Measurements from ENCODE around the gene PHF20. TPM values are rescaled to one million over a fixed set of nuclear protein-coding genes. Genes with fewer than 3 reads are reported as not detected.

Gene PHF20
- total RNA-seq, 1 donor from 2014 or later: 37.6 TPM

DNA sequence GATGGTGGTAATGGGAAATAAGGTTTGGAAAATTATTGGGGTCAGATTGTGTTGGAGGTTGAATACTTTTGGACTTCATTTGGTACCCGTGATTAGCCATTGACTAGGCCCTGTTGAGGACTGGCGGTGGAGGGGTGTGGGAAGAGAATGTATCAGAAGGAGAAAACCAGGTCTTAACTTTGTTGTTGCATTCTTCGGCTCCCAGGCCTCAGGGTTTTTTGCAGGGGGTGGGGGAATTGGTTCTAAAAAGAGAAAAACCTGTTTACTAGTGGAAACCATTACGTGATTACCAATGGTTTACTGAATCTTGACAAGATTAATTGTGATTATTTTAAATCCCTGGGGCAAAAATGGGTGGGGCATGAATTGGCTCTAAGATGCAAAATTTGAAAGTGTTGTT is 85.1 kb downstream of the PHF20 start:
- TF ChIP-seq, protein P1, sequence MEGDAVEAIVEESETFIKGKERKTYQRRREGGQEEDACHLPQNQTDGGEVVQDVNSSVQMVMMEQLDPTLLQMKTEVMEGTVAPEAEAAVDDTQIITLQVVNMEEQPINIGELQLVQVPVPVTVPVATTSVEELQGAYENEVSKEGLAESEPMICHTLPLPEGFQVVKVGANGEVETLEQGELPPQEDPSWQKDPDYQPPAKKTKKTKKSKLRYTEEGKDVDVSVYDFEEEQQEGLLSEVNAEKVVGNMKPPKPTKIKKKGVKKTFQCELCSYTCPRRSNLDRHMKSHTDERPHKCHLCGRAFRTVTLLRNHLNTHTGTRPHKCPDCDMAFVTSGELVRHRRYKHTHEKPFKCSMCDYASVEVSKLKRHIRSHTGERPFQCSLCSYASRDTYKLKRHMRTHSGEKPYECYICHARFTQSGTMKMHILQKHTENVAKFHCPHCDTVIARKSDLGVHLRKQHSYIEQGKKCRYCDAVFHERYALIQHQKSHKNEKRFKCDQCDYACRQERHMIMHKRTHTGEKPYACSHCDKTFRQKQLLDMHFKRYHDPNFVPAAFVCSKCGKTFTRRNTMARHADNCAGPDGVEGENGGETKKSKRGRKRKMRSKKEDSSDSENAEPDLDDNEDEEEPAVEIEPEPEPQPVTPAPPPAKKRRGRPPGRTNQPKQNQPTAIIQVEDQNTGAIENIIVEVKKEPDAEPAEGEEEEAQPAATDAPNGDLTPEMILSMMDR (conservative IDR thresholded peaks at IDR 0.05): no peak
- Mint-ChIP-seq H3K9me3 (no peaks in the 10 kb centered on the region), H3K4me3 (peak overlapping the region; percentile 55), H3K27me3 (no peaks in the 10 kb centered on the region), H3K36me3 (peaks cover 31% of the 10 kb centered on the region), H3K4me1 (ENCODE audit: unreplicated experiment) (peaks cover 10% of the 10 kb centered on the region), H3K27ac (peak overlapping the region; percentile 92)
- DNase-seq (ENCODE audit: extremely low spot score, unreplicated experiment): no peak

DNA sequence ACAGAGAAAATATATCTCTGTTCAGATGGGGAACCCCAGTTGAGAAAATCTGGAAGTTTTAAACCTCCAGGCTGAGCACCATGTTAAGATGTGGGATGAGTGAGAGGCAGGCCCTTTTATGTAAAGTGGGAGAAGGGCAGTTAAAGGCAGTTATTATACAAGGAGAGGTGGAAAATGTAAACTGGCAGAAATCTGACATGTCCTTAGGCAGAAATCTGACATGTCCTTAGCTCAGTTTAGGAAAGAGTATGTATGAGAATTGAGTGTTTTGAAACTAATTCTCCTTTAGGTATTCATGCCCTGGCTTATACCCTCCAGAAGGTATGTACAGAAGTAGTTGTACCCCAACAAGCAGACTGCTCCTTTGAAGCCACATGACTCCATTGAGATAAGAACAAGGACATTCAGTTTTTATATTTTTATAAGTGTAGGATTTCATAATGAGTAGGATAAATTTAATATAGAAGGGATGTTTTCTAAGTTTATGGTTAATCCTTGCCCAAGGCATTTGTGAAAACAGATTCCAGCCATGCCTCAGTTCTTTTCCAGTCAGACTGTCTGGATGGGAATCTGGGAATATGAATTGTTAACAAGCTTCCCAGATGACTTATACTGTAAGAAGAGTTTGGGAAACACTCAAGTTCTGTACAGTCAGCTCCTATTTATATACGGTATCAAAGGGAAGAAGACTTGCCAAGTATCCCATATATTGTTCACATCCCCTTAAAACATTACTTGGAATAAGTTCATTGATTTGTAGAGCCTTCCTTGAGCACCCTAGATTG is 94.8 kb downstream of the PHF20 start:
- Mint-ChIP-seq H3K9me3 (no peaks in the 10 kb centered on the region), H3K36me3 (peaks cover 12% of the 10 kb centered on the region), H3K4me3 (no peak overlapping the region), H3K27me3 (no peaks in the 10 kb centered on the region), H3K27ac (no peak overlapping the region), H3K4me1 (ENCODE audit: unreplicated experiment) (no peaks in the 10 kb centered on the region)
- DNase-seq (ENCODE audit: extremely low spot score, unreplicated experiment): no peak
- TF ChIP-seq, protein P1 (conservative IDR thresholded peaks at IDR 0.05): no peak

DNA sequence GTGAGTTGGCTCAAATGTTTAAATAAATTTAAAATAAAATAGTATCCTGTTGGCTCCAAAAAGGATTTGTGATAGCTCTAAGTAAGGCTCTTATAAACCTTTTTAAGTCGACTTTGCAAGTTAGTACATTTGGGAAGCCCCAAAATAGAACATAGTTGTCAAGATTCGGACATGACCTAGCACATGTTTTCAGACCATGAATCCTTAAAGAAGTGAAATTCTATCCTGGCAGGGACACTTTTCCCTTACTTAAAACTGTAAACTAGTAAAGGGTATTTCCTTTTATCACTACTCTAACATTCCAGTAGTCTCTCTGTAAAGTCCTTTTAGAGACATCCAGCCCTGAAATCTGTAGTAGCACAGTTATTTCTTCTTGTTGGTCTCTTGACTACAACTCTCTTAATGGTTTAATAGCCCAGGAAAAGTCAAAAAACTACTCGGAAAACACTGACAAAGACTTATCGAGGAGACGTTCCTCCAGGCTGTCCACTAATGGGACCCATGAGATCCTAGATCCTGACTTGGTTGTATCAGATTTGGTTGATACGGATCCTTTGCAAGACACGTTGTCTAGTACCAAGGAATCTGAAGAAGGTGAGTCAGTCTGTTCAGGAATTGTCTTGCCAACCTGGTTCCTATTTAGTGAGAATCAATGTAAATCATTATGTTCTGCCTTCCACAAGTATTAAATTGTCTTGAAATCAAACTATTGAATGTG is 98.9 kb downstream of the PHF20 start:
- H3K4me1 Mint-ChIP-seq (ENCODE audit: unreplicated experiment): peaks cover 5% of the 10 kb centered on the region
- no peaks in the 10 kb centered on the region for H3K9me3 Mint-ChIP-seq
- no peaks in the 10 kb centered on the region for H3K27me3 Mint-ChIP-seq
- H3K4me3 Mint-ChIP-seq: no peak overlapping the region
- peak overlapping the region; percentile 64 for H3K27ac Mint-ChIP-seq
- H3K36me3 Mint-ChIP-seq: peaks cover 21% of the 10 kb centered on the region
- no peak for DNase-seq (ENCODE audit: extremely low spot score, unreplicated experiment)
- TF ChIP-seq, protein P1 (conservative IDR thresholded peaks at IDR 0.05): no peak

DNA sequence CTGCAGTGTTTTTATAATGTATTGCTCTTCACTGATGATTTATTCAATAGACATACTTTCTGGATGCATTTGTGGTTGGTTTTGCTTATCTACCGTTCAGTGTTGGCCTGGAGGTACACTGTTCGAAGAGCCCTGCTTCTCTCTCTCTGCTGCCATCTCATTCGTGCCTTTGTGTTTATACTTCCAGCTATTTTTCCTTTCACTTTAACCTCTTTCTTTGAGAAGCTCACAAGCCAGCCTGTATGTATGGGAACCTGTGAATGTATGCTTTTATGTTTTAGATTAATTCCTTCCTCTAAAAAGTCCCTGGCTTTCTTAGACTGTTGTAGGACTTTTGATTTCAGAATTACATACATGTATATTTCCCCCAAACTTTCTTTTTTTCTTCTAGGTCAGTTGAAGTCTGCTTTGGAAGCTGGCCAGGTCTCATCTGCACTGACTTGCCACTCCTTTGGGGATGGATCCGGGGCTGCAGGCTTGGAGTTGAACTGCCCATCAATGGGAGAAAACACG is 99.5 kb downstream of the PHF20 start:
- H3K9me3 Mint-ChIP-seq: no peaks in the 10 kb centered on the region
- TF ChIP-seq, protein P1 (conservative IDR thresholded peaks at IDR 0.05): no peak
- no peaks in the 10 kb centered on the region for H3K27me3 Mint-ChIP-seq
- H3K4me3 Mint-ChIP-seq: no peak overlapping the region
- peaks cover 8% of the 10 kb centered on the region for H3K4me1 Mint-ChIP-seq (ENCODE audit: unreplicated experiment)
- peak overlapping the region; percentile 64 for H3K27ac Mint-ChIP-seq
- H3K36me3 Mint-ChIP-seq: peaks cover 21% of the 10 kb centered on the region
- DNase-seq (ENCODE audit: extremely low spot score, unreplicated experiment): no peak

DNA sequence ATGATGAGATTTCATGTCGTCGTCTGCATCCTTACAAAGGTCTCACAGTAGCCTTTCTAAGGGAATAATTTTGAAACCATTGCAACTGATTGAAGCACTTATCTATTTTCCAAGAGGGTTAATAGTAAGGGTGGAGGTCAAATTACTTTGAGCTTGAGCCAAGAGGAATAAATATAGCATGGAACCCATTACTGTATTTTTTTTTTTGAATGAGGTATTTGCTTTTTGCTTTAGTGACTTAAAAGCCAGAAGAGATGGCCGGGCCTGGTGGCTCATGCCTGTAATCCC is 104.2 kb downstream of the PHF20 start:
- no peaks in the 10 kb centered on the region for H3K27me3 Mint-ChIP-seq
- H3K36me3 Mint-ChIP-seq: peaks cover 18% of the 10 kb centered on the region
- no peak for DNase-seq (ENCODE audit: extremely low spot score, unreplicated experiment)
- peak overlapping the region; percentile 89 for H3K27ac Mint-ChIP-seq
- peaks cover 14% of the 10 kb centered on the region for H3K4me1 Mint-ChIP-seq (ENCODE audit: unreplicated experiment)
- H3K4me3 Mint-ChIP-seq: no peak overlapping the region
- TF ChIP-seq, protein P1 (conservative IDR thresholded peaks at IDR 0.05): no peak
- no peaks in the 10 kb centered on the region for H3K9me3 Mint-ChIP-seq
